ENCODE measurements around the gene ALKBH3. TPM values are rescaled to one million over a fixed set of nuclear protein-coding genes. Genes with fewer than 3 reads are reported as not detected.
A peak's percentile ranks its signal among the peaks of the same experiment; 100 is the strongest.

ALKBH3 gene
- total and polyA plus RNA-seq, 2 experiments from 2014 or later: 10.7 to 10.8 TPM

GRCh38 chr11:43953521-43953920 lies 72.9 kb downstream of the ALKBH3 start:
- Histone ChIP-seq H3K27me3 (ENCODE audit: insufficient read depth) (no peaks in the 10 kb centered on the region), H3K36me3 (ENCODE audit: insufficient read depth) (no peaks in the 10 kb centered on the region), H2AFZ (no peak overlapping the region), H3K4me2 (peak overlapping the region; percentile 48; the same call in 1 of the 2 replicates), H4K20me1 (replicated peaks; ENCODE audit: insufficient read depth) (no peaks in the 10 kb centered on the region), H3K4me1 (ENCODE audit: insufficient read depth) (peaks cover 33% of the 10 kb centered on the region), H3K4me3 (no peak overlapping the region), H3K9me2 (ENCODE audit: insufficient read depth) (peaks cover 17% of the 10 kb centered on the region), H3K27ac (ENCODE audit: low read depth) (peak overlapping the region; percentile 79), H3K79me2 (replicated peaks; ENCODE audit: insufficient read depth) (no peaks in the 10 kb centered on the region), H3F3A (replicated peaks; ENCODE audit: low read depth) (no peaks in the 10 kb centered on the region)
- 0 out of 2 replicates have a peak overlapping the region, but pooled peaks have one; percentile 29 for H3K27ac Mint-ChIP-seq
- H3K4me3 Mint-ChIP-seq: no peak overlapping the region
- no peak for DNase-seq (ENCODE audit: low spot score)
- H3K27me3 Mint-ChIP-seq (ENCODE audit: insufficient read depth, low read depth, poor library complexity): peaks cover 10% of the 10 kb centered on the region
- peaks cover 50% of the 10 kb centered on the region for H3K4me1 Mint-ChIP-seq
- TF ChIP-seq POLR2AphosphoS5 (IDR thresholded peaks at IDR 0.05; ENCODE audit: low read depth): no peak
- TF ChIP-seq EZH2 (IDR thresholded peaks at IDR 0.05; ENCODE audit: low read depth, unreplicated experiment): no peak
- no peak for TF ChIP-seq CTCF (conservative IDR thresholded peaks at IDR 0.05; ENCODE audit: low read depth in 2 of 2)
- no peak for TF ChIP-seq JUNB (IDR thresholded peaks at IDR 0.05; ENCODE audit: unreplicated experiment)
- no peak for TF ChIP-seq CREB1 (CRISPR knock-in tag; IDR thresholded peaks at IDR 0.05; ENCODE audit: low read depth)
- no peak for TF ChIP-seq ETS1 (IDR thresholded peaks at IDR 0.05)
- TF ChIP-seq ZNF331 (CRISPR knock-in tag; IDR thresholded peaks at IDR 0.05; ENCODE audit: low read depth): no peak
- TF ChIP-seq NANOG (IDR thresholded peaks at IDR 0.05; ENCODE audit: borderline replicate concordance): no peak
- no peak for TF ChIP-seq ZNF114 (CRISPR knock-in tag; IDR thresholded peaks at IDR 0.05)
- TF ChIP-seq REST (IDR thresholded peaks at IDR 0.05; ENCODE audit: unreplicated experiment): no peak
- no peak for TF ChIP-seq STAT1 (IDR thresholded peaks at IDR 0.05; ENCODE audit: unreplicated experiment)
- no peak for TF ChIP-seq ZNF462 (CRISPR knock-in tag; IDR thresholded peaks at IDR 0.05)
- no peak for TF ChIP-seq EZH2phosphoT487 (IDR thresholded peaks at IDR 0.05; ENCODE audit: unreplicated experiment)
- H3K9me3 Mint-ChIP-seq: peaks cover 8% of the 10 kb centered on the region
- peaks cover 4% of the 10 kb centered on the region; the same call in 1 of the 3 replicates for H3K36me3 Mint-ChIP-seq (ENCODE audit: low read depth)
- ATAC-seq: no peak
